Bronchial epithelial cell (primary cell): Measurements from ENCODE around the gene CHRM2. TPM values are rescaled to one million over a fixed set of nuclear protein-coding genes. Genes with fewer than 3 reads are reported as not detected.

Source experiments
- DNase-seq: peaks from one replicate; pipeline ENCODE4 v3.0.0-alpha.2; 2010; ENCODE audit warnings: low read depth
- FAIRE-seq: peaks from 2 replicates; lab custom pipeline; 2011; peaks lifted over from hg19 to GRCh38; lab: Jason Lieb, UNC
- H3K27me3 ChIP-seq: 2 replicates; pipeline ENCODE4 v1.5.1; 2011; ENCODE audit warnings: low read length; ENCODE audit not compliant: control insufficient read depth, insufficient read depth
- H3K36me3 ChIP-seq: 2 replicates; pipeline ENCODE4 v1.5.1; 2011; ENCODE audit warnings: low read length; ENCODE audit not compliant: control insufficient read depth, insufficient read depth
- H3K4me3 ChIP-seq: 2 replicates; pipeline ENCODE4 v1.5.1; 2011; ENCODE audit warnings: mild to moderate bottlenecking, low read depth, low read length, control low read depth
- CTCF ChIP-seq: IDR thresholded peaks from 2 replicates; pipeline ENCODE4 v1.5.1; 2011; ENCODE audit warnings: mild to moderate bottlenecking, moderate library complexity, low read length, control low read depth, inconsistent platforms; ENCODE audit not compliant: insufficient read depth, severe bottlenecking
- total RNA-seq: library from RNA; depleted of rRNA; stranded (reverse); fragments of >200 nt; gene quantifications from 2 replicates; pipeline ENCODE4 v1.2.1, GENCODE V29; 2014

Gene CHRM2
- total RNA-seq, 1 donor from 2014 or later: 0.26 TPM

DNA sequence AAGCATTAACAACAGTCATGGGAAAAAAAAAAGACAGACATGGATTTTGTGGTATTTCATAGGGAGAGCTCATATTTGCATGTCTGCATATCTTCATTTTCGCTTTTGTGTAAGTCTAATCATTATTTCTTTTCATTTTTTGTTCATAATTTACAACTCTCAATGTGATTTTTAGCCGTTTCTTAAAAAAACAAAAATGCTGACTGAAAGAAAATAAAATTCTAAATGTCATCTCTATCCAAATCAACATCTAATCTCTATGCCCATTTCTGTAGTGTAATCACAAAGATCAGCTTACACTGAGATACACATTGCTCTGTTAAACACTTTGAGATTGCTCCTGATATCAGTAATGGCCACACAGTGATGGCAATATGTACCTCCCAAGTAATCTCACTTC, 29.2 kb downstream of the CHRM2 start:
- Histone ChIP-seq H3K36me3 (no peaks in the 10 kb centered on the region), H3K27me3 (no peaks in the 10 kb centered on the region), H3K4me3 (no peak overlapping the region)
- no peak for DNase-seq
- no peak for TF ChIP-seq CTCF
- no peak for FAIRE-seq

- no peaks in the 10 kb centered on the region for H3K27me3 ChIP-seq
- TF ChIP-seq CTCF: no peak
- no peak for FAIRE-seq
- H3K4me3 ChIP-seq: no peak overlapping the region
- no peak for DNase-seq
- no peaks in the 10 kb centered on the region for H3K36me3 ChIP-seq
Observed at GRCh38 chr7:136900005-136900404, 31.6 kb downstream of the CHRM2 start.

DNA sequence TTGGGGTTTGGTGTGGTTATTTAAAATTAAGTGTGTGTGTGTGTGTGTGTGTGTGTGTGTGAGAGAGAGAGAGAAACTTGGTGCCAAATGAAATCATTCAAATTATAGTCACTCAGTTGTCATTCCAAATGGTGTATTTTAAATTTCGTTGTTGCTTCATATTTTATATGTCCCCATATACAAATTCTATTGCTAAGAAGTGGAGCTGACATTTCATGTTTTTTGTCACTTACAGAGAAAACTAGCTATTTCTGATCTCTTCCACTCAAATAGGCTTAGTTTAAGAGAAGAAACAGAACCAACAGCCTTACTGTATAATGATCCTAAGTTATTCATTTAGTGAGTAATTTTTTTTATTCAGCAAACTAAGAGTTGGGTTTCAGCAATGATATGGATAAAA, 42.3 kb downstream of the CHRM2 start:
- Histone ChIP-seq H3K27me3 (no peaks in the 10 kb centered on the region), H3K36me3 (no peaks in the 10 kb centered on the region), H3K4me3 (no peak overlapping the region)
- DNase-seq (no peak), FAIRE-seq (no peak)
- no peak for TF ChIP-seq CTCF

DNA sequence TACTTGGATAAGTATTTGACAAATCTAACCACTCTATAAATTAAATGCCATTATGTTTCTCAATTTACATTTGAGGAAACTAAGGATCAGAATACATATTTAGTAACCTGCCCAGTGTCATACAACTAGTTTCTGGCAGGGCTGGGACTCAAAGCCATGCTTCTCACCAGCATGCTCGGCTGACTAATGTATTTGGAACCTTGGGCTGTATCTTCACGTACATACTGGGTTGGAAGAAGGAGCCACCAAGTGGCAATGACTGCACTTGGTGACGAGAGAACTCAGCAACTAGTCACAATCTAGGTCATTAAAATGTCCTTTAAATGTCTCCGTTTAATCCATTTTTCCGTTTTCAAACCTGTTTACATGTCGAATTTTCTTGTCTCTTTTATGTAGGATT, 42.9 kb downstream of the CHRM2 start:
- FAIRE-seq: no peak

GRCh38 chr7:136912339-136912738, 43.9 kb downstream of the CHRM2 start:
- FAIRE-seq: no peak

More for the DNA sequence above, 42.9 kb downstream of the CHRM2 start:
- no peaks in the 10 kb centered on the region for H3K27me3 ChIP-seq
- no peak for TF ChIP-seq CTCF
- peak; percentile 7 for DNase-seq
- H3K36me3 ChIP-seq: no peaks in the 10 kb centered on the region
- H3K4me3 ChIP-seq: no peak overlapping the region

More at GRCh38 chr7:136912339-136912738, 43.9 kb downstream of the CHRM2 start:
- no peak for DNase-seq
- Histone ChIP-seq H3K36me3 (no peaks in the 10 kb centered on the region), H3K27me3 (no peaks in the 10 kb centered on the region), H3K4me3 (no peak overlapping the region)
- no peak for TF ChIP-seq CTCF
